ENCODE measurements around the gene PFDN1.

DNA sequence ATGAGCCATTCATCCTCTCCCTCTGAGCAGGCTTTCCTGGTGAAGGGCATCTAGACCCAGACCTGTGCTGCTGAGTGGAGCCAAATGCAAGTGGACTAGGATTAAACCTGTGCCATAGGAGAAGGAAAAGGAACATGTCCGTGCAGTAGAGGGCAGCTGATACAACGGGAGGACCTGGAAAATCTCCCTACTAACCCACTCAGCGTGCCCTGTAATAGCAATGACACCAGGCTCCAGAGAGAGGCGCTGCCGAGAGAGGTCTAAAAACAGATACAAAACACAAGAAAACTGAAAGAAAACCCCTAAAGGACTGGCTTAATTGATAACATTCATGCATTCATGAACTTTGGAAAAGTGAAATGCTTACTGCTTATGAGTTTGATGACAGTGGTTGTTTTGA is 60.8 kb downstream of the PFDN1 start:
- TF ChIP-seq POLR2A (IDR thresholded peaks at IDR 0.05; ENCODE audit: borderline replicate concordance, extremely low read depth, insufficient read depth, insufficient read length): no peak
- TF ChIP-seq, protein P1, sequence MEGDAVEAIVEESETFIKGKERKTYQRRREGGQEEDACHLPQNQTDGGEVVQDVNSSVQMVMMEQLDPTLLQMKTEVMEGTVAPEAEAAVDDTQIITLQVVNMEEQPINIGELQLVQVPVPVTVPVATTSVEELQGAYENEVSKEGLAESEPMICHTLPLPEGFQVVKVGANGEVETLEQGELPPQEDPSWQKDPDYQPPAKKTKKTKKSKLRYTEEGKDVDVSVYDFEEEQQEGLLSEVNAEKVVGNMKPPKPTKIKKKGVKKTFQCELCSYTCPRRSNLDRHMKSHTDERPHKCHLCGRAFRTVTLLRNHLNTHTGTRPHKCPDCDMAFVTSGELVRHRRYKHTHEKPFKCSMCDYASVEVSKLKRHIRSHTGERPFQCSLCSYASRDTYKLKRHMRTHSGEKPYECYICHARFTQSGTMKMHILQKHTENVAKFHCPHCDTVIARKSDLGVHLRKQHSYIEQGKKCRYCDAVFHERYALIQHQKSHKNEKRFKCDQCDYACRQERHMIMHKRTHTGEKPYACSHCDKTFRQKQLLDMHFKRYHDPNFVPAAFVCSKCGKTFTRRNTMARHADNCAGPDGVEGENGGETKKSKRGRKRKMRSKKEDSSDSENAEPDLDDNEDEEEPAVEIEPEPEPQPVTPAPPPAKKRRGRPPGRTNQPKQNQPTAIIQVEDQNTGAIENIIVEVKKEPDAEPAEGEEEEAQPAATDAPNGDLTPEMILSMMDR (IDR thresholded peaks at IDR 0.05 in 2 of 3, conservative IDR thresholded peaks at IDR 0.05 in 1 of 3; ENCODE audit: borderline replicate concordance in 1 of 3, insufficient read depth in 1 of 3, low read depth in 2 of 3, low read length in 2 of 3): peak in 2 of 3 experiments; percentile 22 to 47; a peak in 2 of 6 replicates
- TF ChIP-seq EZH2phosphoT487 (IDR thresholded peaks at IDR 0.05; ENCODE audit: borderline replicate concordance): no peak
- TF ChIP-seq SP1 (IDR thresholded peaks at IDR 0.05; ENCODE audit: low read depth): no peak
- TF ChIP-seq POLR2AphosphoS5 (IDR thresholded peaks at IDR 0.05; ENCODE audit: low read depth, low read length): no peak
